Vagina (tissue), 2 donors: ENCODE measurements around the gene LAMC3. TPM values are rescaled to one million over a fixed set of nuclear protein-coding genes. Genes with fewer than 3 reads are reported as not detected.

Experiments used
- DNase-seq, 2 donors: peaks; one replicate each; pipeline ENCODE4 v3.0.0-alpha.2; 2017; ENCODE audit errors: extremely low spot score in 2 of 2
- H3K27ac ChIP-seq: fragments of 200-600 bp; sonication (generic); one replicate; pipeline ENCODE4 v1.5.1; 2019
- H3K27me3 ChIP-seq: fragments of 200-600 bp; sonication (generic); one replicate; pipeline ENCODE4 v1.5.1; 2019
- H3K36me3 ChIP-seq, 2 donors: fragments of 200-600 bp; sonication (generic); one replicate each; pipeline ENCODE4 v1.5.1; 2017 to 2019
- H3K4me1 ChIP-seq: fragments of 200-600 bp; sonication (generic); one replicate; pipeline ENCODE4 v1.5.1; 2019
- H3K4me3 ChIP-seq, 2 donors: fragments of 200-600 bp; sonication (generic); 1 replicate in 1 of 2; 2 replicates in 1 of 2; pipeline ENCODE4 v1.5.1; 2016 to 2019
- H3K9me3 ChIP-seq: fragments of 200-600 bp; sonication (generic); one replicate; pipeline ENCODE4 v1.5.1; 2019
- POLR2A ChIP-seq, 2 donors: fragments of 450-650 bp; IDR thresholded peaks; one replicate each; pipeline ENCODE4 v1.6.1; 2017; ENCODE audit warnings: antibody characterized with exemption in 2 of 2, mild to moderate bottlenecking in 2 of 2, moderate library complexity in 2 of 2
- POLR2AphosphoS5 ChIP-seq, 2 donors: sonication (generic); formaldehyde crosslinking; IDR thresholded peaks; one replicate each; pipeline ENCODE4 v1.9.0; 2017; ENCODE audit warnings: antibody characterized with exemption in 2 of 2, mild to moderate bottlenecking in 2 of 2, low read depth in 1 of 2; ENCODE audit not compliant: insufficient read depth in 1 of 2
- intact Hi-C: fragments of 100-400 bp; cut with DNase I; formaldehyde crosslinking; loops from one replicate; pipeline ENCODE4 v1.15.1; 2023
- total RNA-seq: library from RNA; depleted of rRNA; stranded (reverse); fragments of >200 nt; gene quantifications from one replicate; pipeline ENCODE4 v1.2.3, GENCODE V29; 2016
- TF ChIP-seq, protein P1 (sequence below), 3 experiments: fragments of 450-650 bp in 2 of 3; fragments of 200-600 bp in 1 of 3; sonication (generic) in 1 of 3; IDR thresholded peaks; one replicate each; pipeline ENCODE4 v1.5.1; 2017 to 2019; ENCODE audit warnings: antibody characterized with exemption in 3 of 3, mild to moderate bottlenecking in 2 of 3, moderate library complexity in 2 of 3

LAMC3 gene
- total RNA-seq, 1 donor from 2014 or later, result 13.3 TPM

- Histone ChIP-seq H3K9me3 (no peaks in the 10 kb centered on the region), H3K27me3 (no peaks in the 10 kb centered on the region), H3K27ac (no peak overlapping the region), H3K4me1 (no peaks in the 10 kb centered on the region), H3K4me3 (no peak overlapping the region), H3K36me3 (no peaks in the 10 kb centered on the region)
- TF ChIP-seq POLR2A (IDR thresholded peaks at IDR 0.05) (no peak), POLR2AphosphoS5 (IDR thresholded peaks at IDR 0.05; ENCODE audit: insufficient read depth in 1 of 2, low read depth in 1 of 2) (no peak)
- TF ChIP-seq, protein P1, sequence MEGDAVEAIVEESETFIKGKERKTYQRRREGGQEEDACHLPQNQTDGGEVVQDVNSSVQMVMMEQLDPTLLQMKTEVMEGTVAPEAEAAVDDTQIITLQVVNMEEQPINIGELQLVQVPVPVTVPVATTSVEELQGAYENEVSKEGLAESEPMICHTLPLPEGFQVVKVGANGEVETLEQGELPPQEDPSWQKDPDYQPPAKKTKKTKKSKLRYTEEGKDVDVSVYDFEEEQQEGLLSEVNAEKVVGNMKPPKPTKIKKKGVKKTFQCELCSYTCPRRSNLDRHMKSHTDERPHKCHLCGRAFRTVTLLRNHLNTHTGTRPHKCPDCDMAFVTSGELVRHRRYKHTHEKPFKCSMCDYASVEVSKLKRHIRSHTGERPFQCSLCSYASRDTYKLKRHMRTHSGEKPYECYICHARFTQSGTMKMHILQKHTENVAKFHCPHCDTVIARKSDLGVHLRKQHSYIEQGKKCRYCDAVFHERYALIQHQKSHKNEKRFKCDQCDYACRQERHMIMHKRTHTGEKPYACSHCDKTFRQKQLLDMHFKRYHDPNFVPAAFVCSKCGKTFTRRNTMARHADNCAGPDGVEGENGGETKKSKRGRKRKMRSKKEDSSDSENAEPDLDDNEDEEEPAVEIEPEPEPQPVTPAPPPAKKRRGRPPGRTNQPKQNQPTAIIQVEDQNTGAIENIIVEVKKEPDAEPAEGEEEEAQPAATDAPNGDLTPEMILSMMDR (IDR thresholded peaks at IDR 0.05), result no peak
- no peak for DNase-seq
- intact Hi-C loops, result no loop called here
Observed at GRCh38 chr9:131067625-131068024, 58.7 kb downstream of the LAMC3 start.

DNA sequence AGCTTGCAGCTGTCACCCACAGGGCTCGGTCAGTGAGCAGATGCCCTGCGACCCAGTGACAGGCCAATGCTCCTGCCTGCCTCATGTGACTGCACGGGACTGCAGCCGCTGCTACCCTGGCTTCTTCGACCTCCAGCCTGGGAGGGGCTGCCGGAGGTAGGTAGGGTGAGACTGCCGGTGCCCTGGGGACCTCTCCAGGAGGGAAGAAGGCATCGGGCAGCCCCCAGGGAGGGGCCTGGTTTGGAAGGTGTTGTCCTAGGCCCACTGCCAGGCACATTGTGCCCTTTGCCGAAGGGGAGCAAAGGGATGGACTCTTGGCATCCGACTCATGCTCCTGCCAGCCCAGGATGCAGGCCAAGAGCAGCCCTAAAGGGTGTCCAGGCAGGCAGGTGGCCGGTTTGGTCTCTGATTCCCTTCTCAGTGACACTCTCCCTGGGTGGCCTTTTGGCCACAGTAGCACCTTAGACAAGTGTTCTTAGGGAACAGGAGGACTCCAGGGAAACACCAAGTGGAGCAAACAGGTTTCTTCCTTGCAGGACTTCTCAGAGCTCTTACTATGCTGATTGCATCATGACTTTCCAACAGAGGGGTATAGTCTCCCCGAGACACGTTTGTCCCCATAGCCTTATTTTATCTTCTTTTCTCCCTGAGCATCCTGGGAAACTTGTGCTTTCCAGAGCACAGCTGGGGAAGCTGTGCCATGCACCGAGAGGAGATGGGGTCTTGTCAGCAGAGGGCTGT lies 59.3 kb downstream of the LAMC3 start:
- Histone ChIP-seq H3K36me3 (no peaks in the 10 kb centered on the region), H3K4me3 (no peak overlapping the region), H3K9me3 (no peaks in the 10 kb centered on the region), H3K27ac (no peak overlapping the region), H3K4me1 (no peaks in the 10 kb centered on the region), H3K27me3 (no peaks in the 10 kb centered on the region)
- TF ChIP-seq POLR2AphosphoS5 (IDR thresholded peaks at IDR 0.05; ENCODE audit: insufficient read depth in 1 of 2, low read depth in 1 of 2) (no peak), POLR2A (IDR thresholded peaks at IDR 0.05) (no peak)
- TF ChIP-seq, protein P1 (IDR thresholded peaks at IDR 0.05), result no peak
- intact Hi-C loops, result no loop called here
- no peak for DNase-seq

DNA sequence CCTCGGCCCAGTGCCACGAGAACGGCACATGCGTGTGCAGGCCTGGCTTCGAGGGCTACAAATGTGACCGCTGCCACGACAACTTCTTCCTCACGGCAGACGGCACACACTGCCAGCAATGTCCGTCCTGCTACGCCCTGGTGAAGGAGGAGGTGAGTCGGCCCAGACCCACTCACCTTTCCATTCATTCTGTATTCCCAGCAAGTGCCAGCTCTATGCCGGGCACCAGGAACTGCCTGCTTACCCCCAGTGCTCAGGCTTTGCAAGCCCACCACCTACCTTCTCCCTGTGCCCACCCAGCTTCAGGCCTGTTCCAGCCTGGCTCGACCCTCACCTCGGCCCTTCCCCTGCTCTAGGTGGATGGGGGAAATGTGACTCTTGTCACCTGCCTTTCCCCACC lies 60.7 kb downstream of the LAMC3 start:
- intact Hi-C loops, result no loop called here
- H3K4me1 ChIP-seq, result no peaks in the 10 kb centered on the region
- no peak overlapping the region for H3K4me3 ChIP-seq
- H3K27me3 ChIP-seq, result no peaks in the 10 kb centered on the region
- DNase-seq, result no peak
- H3K9me3 ChIP-seq, result no peaks in the 10 kb centered on the region
- TF ChIP-seq POLR2A (IDR thresholded peaks at IDR 0.05), result no peak
- TF ChIP-seq, protein P1 (IDR thresholded peaks at IDR 0.05), result no peak
- TF ChIP-seq POLR2AphosphoS5 (IDR thresholded peaks at IDR 0.05; ENCODE audit: insufficient read depth in 1 of 2, low read depth in 1 of 2), result no peak
- no peaks in the 10 kb centered on the region for H3K36me3 ChIP-seq
- H3K27ac ChIP-seq, result no peak overlapping the region

DNA sequence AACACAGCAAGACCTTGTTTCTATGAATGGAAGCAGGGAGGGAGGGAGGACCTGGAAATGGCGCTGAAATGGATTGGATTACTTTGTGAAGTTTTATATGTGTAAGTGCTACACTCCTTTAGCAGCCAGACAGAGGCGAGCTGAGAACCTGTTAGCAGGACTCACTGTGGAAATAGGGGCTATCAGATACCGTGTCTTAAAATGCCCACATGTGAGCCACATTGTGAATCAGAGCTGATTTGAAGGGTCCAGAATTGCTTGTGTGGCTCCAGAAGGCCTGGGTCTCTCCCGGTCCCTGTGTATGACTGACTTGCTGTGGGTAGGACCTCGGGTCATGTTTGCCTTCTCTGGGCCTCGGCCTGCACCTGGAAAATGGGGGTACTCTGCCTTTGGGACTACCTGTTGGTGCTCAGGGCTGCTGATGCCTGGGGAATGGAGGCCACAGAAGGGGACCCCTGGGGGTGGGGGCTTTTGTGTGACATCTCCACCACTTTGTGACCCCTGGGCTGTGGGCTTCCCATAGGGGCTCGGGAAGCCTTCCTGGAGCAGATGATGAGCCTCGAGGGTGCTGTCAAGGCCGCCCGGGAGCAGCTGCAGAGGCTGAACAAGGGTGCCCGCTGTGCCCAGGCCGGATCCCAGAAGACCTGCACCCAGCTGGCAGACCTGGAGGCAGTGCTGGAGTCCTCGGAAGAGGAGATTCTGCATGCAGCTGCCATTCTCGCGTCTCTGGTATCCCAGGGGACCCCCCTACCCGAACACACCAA lies 63.3 kb downstream of the LAMC3 start:
- Histone ChIP-seq H3K4me3 (no peak overlapping the region), H3K4me1 (no peaks in the 10 kb centered on the region), H3K36me3 (no peaks in the 10 kb centered on the region), H3K27ac (no peak overlapping the region), H3K27me3 (no peaks in the 10 kb centered on the region), H3K9me3 (no peaks in the 10 kb centered on the region)
- intact Hi-C loops, result no loop called here
- TF ChIP-seq POLR2AphosphoS5 (IDR thresholded peaks at IDR 0.05; ENCODE audit: insufficient read depth in 1 of 2, low read depth in 1 of 2), result no peak
- no peak for TF ChIP-seq POLR2A (IDR thresholded peaks at IDR 0.05)
- TF ChIP-seq, protein P1 (IDR thresholded peaks at IDR 0.05), result no peak
- no peak for DNase-seq

DNA sequence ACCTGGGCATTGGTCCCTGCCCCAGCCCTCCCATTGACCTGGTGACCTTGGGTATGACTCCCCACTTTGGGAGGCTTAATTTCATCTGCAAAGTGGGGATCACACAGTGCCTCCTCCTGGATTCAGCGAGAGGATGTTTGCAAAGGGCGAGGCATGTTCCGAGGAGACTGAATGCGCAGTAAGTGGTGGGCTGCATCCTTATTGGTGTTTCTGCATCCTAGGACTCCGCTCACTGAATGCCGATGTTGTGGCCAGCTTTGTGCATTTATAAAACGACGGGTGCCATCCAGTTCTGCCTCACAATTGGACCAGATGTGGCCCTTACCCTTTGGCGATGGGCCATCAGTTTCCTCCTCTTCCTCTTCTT lies 63.9 kb downstream of the LAMC3 start:
- DNase-seq, result no peak
- Histone ChIP-seq H3K27me3 (no peaks in the 10 kb centered on the region), H3K36me3 (no peaks in the 10 kb centered on the region), H3K4me3 (no peak overlapping the region), H3K4me1 (no peaks in the 10 kb centered on the region), H3K27ac (no peak overlapping the region), H3K9me3 (no peaks in the 10 kb centered on the region)
- TF ChIP-seq POLR2A (IDR thresholded peaks at IDR 0.05), result no peak
- TF ChIP-seq, protein P1 (IDR thresholded peaks at IDR 0.05), result no peak
- no peak for TF ChIP-seq POLR2AphosphoS5 (IDR thresholded peaks at IDR 0.05; ENCODE audit: insufficient read depth in 1 of 2, low read depth in 1 of 2)
- intact Hi-C loops, result no loop called here
